H9 (cell line): ENCODE measurements around the gene LIN7A. TPM values are rescaled to one million over a fixed set of nuclear protein-coding genes. Genes with fewer than 3 reads are reported as not detected.

Experiments
- DNase-seq: peaks from one replicate; pipeline ENCODE4 v3.0.0-alpha.2; 2017
- H2AFZ ChIP-seq: one replicate; pipeline ENCODE4 v1.6.1; 2013; ENCODE audit warnings: mild to moderate bottlenecking, low read length, control low read depth, moderate library complexity
- H2AK5ac ChIP-seq: 2 replicates; pipeline ENCODE4 v1.6.1; 2013; ENCODE audit warnings: low read length, control low read depth, mixed read lengths; ENCODE audit not compliant: insufficient read length
- H2BK120ac ChIP-seq: one replicate; pipeline ENCODE4 v1.6.1; 2013; ENCODE audit warnings: low read depth, mild to moderate bottlenecking, low read length, control low read depth, inconsistent platforms; ENCODE audit not compliant: poor library complexity, severe bottlenecking
- H2BK12ac ChIP-seq: 2 replicates; pipeline ENCODE4 v1.6.1; 2013; ENCODE audit warnings: low read length, control low read depth, mixed read lengths, low read depth; ENCODE audit not compliant: insufficient read length
- H2BK15ac ChIP-seq: 2 replicates; pipeline ENCODE4 v1.6.1; 2013; ENCODE audit warnings: low read depth, low read length, control low read depth
- H2BK20ac ChIP-seq: one replicate; pipeline ENCODE4 v1.6.1; 2013; ENCODE audit warnings: low read depth, mild to moderate bottlenecking, low read length, control low read depth, inconsistent platforms; ENCODE audit not compliant: poor library complexity, severe bottlenecking
- H2BK5ac ChIP-seq: 2 replicates; pipeline ENCODE4 v1.6.1; 2013; ENCODE audit warnings: low read length, control low read depth, mixed read lengths; ENCODE audit not compliant: insufficient read length
- H3K14ac ChIP-seq: 2 replicates; pipeline ENCODE4 v1.6.1; 2013; ENCODE audit warnings: low read length, control low read depth; ENCODE audit not compliant: insufficient read depth
- H3K18ac ChIP-seq: 2 replicates; pipeline ENCODE4 v1.6.1; 2013; ENCODE audit warnings: low read depth, mild to moderate bottlenecking, mixed read lengths, low read length, control low read depth; ENCODE audit not compliant: insufficient read length
- H3K23ac ChIP-seq: 2 replicates; pipeline ENCODE4 v1.6.1; 2013; ENCODE audit warnings: low read length, control low read depth, mixed read lengths, low read depth; ENCODE audit not compliant: insufficient read length
- H3K23me2 ChIP-seq: 2 replicates; pipeline ENCODE4 v1.6.1; 2013; ENCODE audit warnings: low read depth, mild to moderate bottlenecking, mixed read lengths, low read length, control low read depth; ENCODE audit not compliant: insufficient read length, poor library complexity, severe bottlenecking
- H3K27ac ChIP-seq: 2 replicates; pipeline ENCODE4 v1.5.1; 2013; ENCODE audit warnings: low read length, control low read depth, mixed read lengths, low read depth; ENCODE audit not compliant: insufficient read length
- H3K27me3 ChIP-seq: 2 replicates; pipeline ENCODE4 v1.6.1; 2013; ENCODE audit warnings: low read length, control low read depth, inconsistent platforms; ENCODE audit not compliant: insufficient read depth
- H3K4ac ChIP-seq: 2 replicates; pipeline ENCODE4 v1.6.1; 2013; ENCODE audit warnings: low read depth, mild to moderate bottlenecking, control low read depth, inconsistent platforms, low read length, moderate library complexity
- H3K4me1 ChIP-seq: 2 replicates; pipeline ENCODE4 v1.6.1; 2013; ENCODE audit warnings: low read length, control low read depth, inconsistent platforms; ENCODE audit not compliant: insufficient read depth
- H3K4me2 ChIP-seq: 2 replicates; pipeline ENCODE4 v1.6.1; 2013; ENCODE audit warnings: low read length, control low read depth, mixed read lengths; ENCODE audit not compliant: insufficient read length, insufficient read depth
- H3K56ac ChIP-seq: 2 replicates; pipeline ENCODE4 v1.6.1; 2013; ENCODE audit warnings: low read depth, mild to moderate bottlenecking, mixed read lengths, low read length, control low read depth; ENCODE audit not compliant: insufficient read length
- H3K79me1 ChIP-seq: 2 replicates; pipeline ENCODE4 v1.6.1; 2013; ENCODE audit warnings: low read depth, mild to moderate bottlenecking, moderate library complexity, low read length, control low read depth, inconsistent platforms; ENCODE audit not compliant: insufficient read depth, poor library complexity, severe bottlenecking
- H3K79me2 ChIP-seq: 2 replicates; pipeline ENCODE4 v1.6.1; 2013; ENCODE audit warnings: low read length, control low read depth, inconsistent platforms; ENCODE audit not compliant: insufficient read depth
- H3K9ac ChIP-seq: 2 replicates; pipeline ENCODE4 v1.6.1; 2013; ENCODE audit warnings: low read length, control low read depth, mixed read lengths; ENCODE audit not compliant: insufficient read length; ENCODE audit errors: extremely low read depth
- H3K9me3 ChIP-seq: one replicate; pipeline ENCODE4 v1.6.1; 2013; ENCODE audit warnings: low read depth, low read length, inconsistent platforms; ENCODE audit not compliant: control insufficient read depth
- H3T11ph ChIP-seq: one replicate; pipeline ENCODE4 v1.6.1; 2013; ENCODE audit warnings: mild to moderate bottlenecking, low read length, control low read depth, inconsistent platforms
- H4K20me1 ChIP-seq: one replicate; pipeline ENCODE4 v1.6.1; 2013; ENCODE audit not compliant: control insufficient read depth, insufficient read length, insufficient read depth
- H4K5ac ChIP-seq: 2 replicates; pipeline ENCODE4 v1.6.1; 2013; ENCODE audit warnings: low read depth, mild to moderate bottlenecking, mixed read lengths, low read length, control low read depth; ENCODE audit not compliant: insufficient read length
- H4K8ac ChIP-seq: replicated peaks from 2 replicates; pipeline ENCODE4 v1.6.1; 2013; ENCODE audit warnings: low read length, control low read depth, mixed read lengths, low read depth; ENCODE audit not compliant: insufficient read length
- H4K91ac ChIP-seq: 2 replicates; pipeline ENCODE4 v1.6.1; 2013; ENCODE audit warnings: low read depth, mild to moderate bottlenecking, moderate library complexity, mixed read lengths, low read length, control low read depth; ENCODE audit not compliant: insufficient read length
- H3K27ac Mint-ChIP-seq, 3 experiments: 2 replicates in 2 of 3; 3 replicates in 1 of 3; pipeline ENCODE4 v1.8.0; 2020 to 2021; ENCODE audit warnings: mixed read lengths in 3 of 3, mild to moderate bottlenecking in 1 of 3, moderate library complexity in 1 of 3
- H3K27me3 Mint-ChIP-seq: 2 replicates; pipeline ENCODE4 v1.8.0; 2021; ENCODE audit warnings: low read depth, mild to moderate bottlenecking, moderate library complexity, mixed read lengths
- H3K36me3 Mint-ChIP-seq, 3 experiments: 2 replicates in 2 of 3; 3 replicates in 1 of 3; pipeline ENCODE4 v1.8.0; 2020 to 2021; ENCODE audit warnings: low read depth in 3 of 3, mixed read lengths in 3 of 3; ENCODE audit not compliant: insufficient read depth in 1 of 3
- H3K4me1 Mint-ChIP-seq, 2 experiments: 2 replicates each; pipeline ENCODE4 v1.8.0; 2020; ENCODE audit warnings: mixed read lengths in 2 of 2
- H3K4me3 Mint-ChIP-seq, 2 experiments: 2 replicates in 1 of 2; 3 replicates in 1 of 2; pipeline ENCODE4 v1.8.0; 2020 to 2021; ENCODE audit warnings: mild to moderate bottlenecking in 2 of 2, mixed read lengths in 2 of 2, moderate library complexity in 1 of 2
- H3K9me3 Mint-ChIP-seq, 2 experiments: 2 replicates in 1 of 2; 3 replicates in 1 of 2; pipeline ENCODE4 v1.8.0; 2020; ENCODE audit warnings: mild to moderate bottlenecking in 2 of 2, mixed read lengths in 2 of 2, moderate library complexity in 1 of 2
- CTCF ChIP-seq: fragments of 200-600 bp; sonication (generic); conservative IDR thresholded peaks from 3 replicates; pipeline ENCODE4 v1.8.0; 2021; ENCODE audit warnings: antibody characterized with exemption, mild to moderate bottlenecking
- WGBS: extraction: QIAGEN DNeasy Blood & Tissue Kit; methylation state at CpG from one replicate; pipeline ENCODE4 v1.1.7; 2013; ENCODE audit warnings: missing lambda C conversion rate, low lambda C conversion rate, mixed read lengths; ENCODE audit not compliant: insufficient read length; ENCODE audit errors: extremely low coverage; 5-methylcytosine and 5-hydroxymethylcytosine counted together
- total RNA-seq: library from RNA; stranded (reverse); gene quantifications from 2 replicates; pipeline ENCODE4 v1.2.1, GENCODE V29; 2021

LIN7A gene
- total RNA-seq, 1 experiment from 2014 or later, result 18.3 TPM

GRCh38 chr12:80860928-80861327, 76.8 kb downstream of the LIN7A start:
- H3K23ac ChIP-seq, result no peak overlapping the region
- no CpG with 5 or more reads among the region's 5 CpGs for WGBS
- no peak overlapping the region for H2AFZ ChIP-seq
- H2BK12ac ChIP-seq, result no peak overlapping the region
- no peak overlapping the region for H3K4me2 ChIP-seq
- H3K27ac ChIP-seq, result no peak overlapping the region
- no peak for TF ChIP-seq CTCF
- H4K5ac ChIP-seq, result no peak overlapping the region
- no peak overlapping the region for H3K56ac ChIP-seq
- H3K14ac ChIP-seq, result no peak overlapping the region
- Mint-ChIP-seq H3K9me3 (no peaks in the 10 kb centered on the region; a peak in 1 of 5 replicates), H3K36me3 (no peaks in the 10 kb centered on the region; a peak in 1 of 7 replicates), H3K27me3 (no peaks in the 10 kb centered on the region), H3K4me3 (no peak overlapping the region), H3K27ac (peak overlapping the region in 1 of 3 experiments; percentile 88; a peak in 1 of 7 replicates), H3K4me1 (peaks cover 7 to 10% of the 10 kb centered on the region in 2 experiments; a peak in 2 of 4 replicates)
- H3K4me1 ChIP-seq, result no peaks in the 10 kb centered on the region
- H3K79me1 ChIP-seq, result no peaks in the 10 kb centered on the region
- H3K23me2 ChIP-seq, result no peaks in the 10 kb centered on the region
- no peak for DNase-seq
- H3K9ac ChIP-seq, result no peak overlapping the region
- no peaks in the 10 kb centered on the region for H4K20me1 ChIP-seq
- no peaks in the 10 kb centered on the region for H3K79me2 ChIP-seq
- no peak overlapping the region for H3K18ac ChIP-seq
- H4K8ac ChIP-seq, result no peak overlapping the region
- H3T11ph ChIP-seq, result no peak overlapping the region
- no peaks in the 10 kb centered on the region for H3K27me3 ChIP-seq
- H2BK120ac ChIP-seq, result no peak overlapping the region
- no peak overlapping the region for H2AK5ac ChIP-seq
- H4K91ac ChIP-seq, result no peak overlapping the region
- no peak overlapping the region for H2BK20ac ChIP-seq
- H2BK5ac ChIP-seq, result no peak overlapping the region
- no peaks in the 10 kb centered on the region for H3K9me3 ChIP-seq
- no peak overlapping the region for H3K4ac ChIP-seq
- no peak overlapping the region for H2BK15ac ChIP-seq
